Endothelial cell of umbilical vein (primary cell): Measurements from ENCODE around the gene CEMIP. TPM values are rescaled to one million over a fixed set of nuclear protein-coding genes. Genes with fewer than 3 reads are reported as not detected.

Experiments used
- BruUV-seq: library from RNA; stranded (reverse); fragments of 400-500 nt; replicated peaks from 2 replicates; lab custom pipeline; 2021; lab: Mats Ljungman, UMichigan
- CTCF ChIA-PET: fragments of 300-600, 350-600 bp; sonication (Branson Sonifier 250); formaldehyde crosslinking; loops from one replicate; lab custom pipeline; 2021; ENCODE audit warnings: antibody characterized with exemption, inconsistent platforms; lab: Charles Lee
- POLR2A ChIA-PET: fragments of 300-600, 350-600 bp; sonication (Branson Sonifier 250); formaldehyde crosslinking; loops from one replicate; lab custom pipeline; 2021; ENCODE audit warnings: antibody characterized with exemption, inconsistent platforms; lab: Charles Lee
- DNase-seq: peaks from one replicate; pipeline ENCODE4 v3.0.0-alpha.2; 2011; ENCODE audit warnings: low read depth, low spot score
- FAIRE-seq: peaks from 2 replicates; lab custom pipeline; 2011; peaks lifted over from hg19 to GRCh38; lab: Jason Lieb, UNC
- H2AFZ ChIP-seq: 2 replicates; pipeline ENCODE4 v1.6.0; 2012; ENCODE audit warnings: low read depth, low read length, control low read depth, inconsistent platforms
- H3K27ac ChIP-seq: 2 replicates; pipeline ENCODE4 v1.5.1; 2011; ENCODE audit warnings: low read depth, mild to moderate bottlenecking, control low read depth, low read length, moderate library complexity; ENCODE audit not compliant: insufficient read depth
- H3K27me3 ChIP-seq, 2 experiments: 2 replicates each; pipeline versions ENCODE4 v1.6.0 to v1.6.1; 2011; ENCODE audit warnings: low read length in 2 of 2, mixed read lengths in 1 of 2; ENCODE audit not compliant: control insufficient read depth in 2 of 2, insufficient read depth in 2 of 2
- H3K36me3 ChIP-seq, 2 experiments: 2 replicates in 1 of 2; 3 replicates in 1 of 2; pipeline ENCODE4 v1.5.1; 2011; ENCODE audit warnings: low read length in 2 of 2, mild to moderate bottlenecking in 1 of 2, moderate library complexity in 1 of 2; ENCODE audit not compliant: control insufficient read depth in 2 of 2, insufficient read depth in 2 of 2; ENCODE audit errors: extremely low read depth in 1 of 2
- H3K4me1 ChIP-seq: 3 replicates; pipeline ENCODE4 v1.5.1; 2011; ENCODE audit warnings: mild to moderate bottlenecking, low read length; ENCODE audit not compliant: control insufficient read depth, insufficient read depth; ENCODE audit errors: extremely low read depth
- H3K4me2 ChIP-seq: 2 replicates; pipeline ENCODE4 v1.6.1; 2011; ENCODE audit warnings: low read length, control low read depth, mixed read lengths; ENCODE audit not compliant: insufficient read depth
- H3K4me3 ChIP-seq, 3 experiments: fragments of 200-600 bp in 1 of 3; sonication (generic), shearing (Covaris generic) in 1 of 3; replicated peaks in 1 of 3; 2 replicates each; pipeline ENCODE4 v1.5.1; 2011 to 2016; ENCODE audit warnings: control low read depth in 3 of 3, low read length in 3 of 3, mild to moderate bottlenecking in 2 of 3, inconsistent platforms in 1 of 3, low read depth in 1 of 3, moderate library complexity in 1 of 3; ENCODE audit not compliant: insufficient read depth in 1 of 3
- H3K79me2 ChIP-seq: 2 replicates; pipeline ENCODE4 v1.6.0; 2012; ENCODE audit warnings: low read length, inconsistent platforms; ENCODE audit not compliant: control insufficient read depth, insufficient read depth
- H3K9ac ChIP-seq: replicated peaks from 2 replicates; pipeline ENCODE3; 2011; ENCODE audit warnings: low read length, control low read depth; ENCODE audit not compliant: insufficient read depth; ENCODE audit errors: extremely low read depth
- H3K9me1 ChIP-seq: replicated peaks from 3 replicates; pipeline ENCODE4 v1.6.0; 2011; ENCODE audit warnings: mild to moderate bottlenecking, low read length; ENCODE audit not compliant: control insufficient read depth, insufficient read depth; ENCODE audit errors: extremely low read depth
- H3K9me3 ChIP-seq: replicated peaks from 2 replicates; pipeline ENCODE4 v1.5.1; 2012; ENCODE audit warnings: low read length, inconsistent platforms; ENCODE audit not compliant: control insufficient read depth, insufficient read depth
- H4K20me1 ChIP-seq: replicated peaks from 2 replicates; pipeline ENCODE3; 2011; ENCODE audit warnings: mild to moderate bottlenecking, low read length; ENCODE audit not compliant: control insufficient read depth, insufficient read depth; ENCODE audit errors: extremely low read depth
- EZH2 ChIP-seq: IDR thresholded peaks from 2 replicates; pipeline ENCODE4 v1.6.1; 2012; ENCODE audit warnings: borderline replicate concordance, low read depth, mild to moderate bottlenecking, moderate library complexity, low read length, inconsistent platforms; ENCODE audit not compliant: severe bottlenecking
- FOS ChIP-seq: IDR thresholded peaks from 2 replicates; pipeline ENCODE4 v1.6.1; 2011; ENCODE audit warnings: mild to moderate bottlenecking, low read length, moderate library complexity, borderline replicate concordance; ENCODE audit not compliant: insufficient read depth
- GATA2 ChIP-seq: IDR thresholded peaks from 2 replicates; pipeline ENCODE4 v1.7.0; 2011; ENCODE audit warnings: low read depth, mild to moderate bottlenecking, moderate library complexity, mixed read lengths, low read length; ENCODE audit not compliant: insufficient read length, insufficient read depth
- JUN ChIP-seq: IDR thresholded peaks from 2 replicates; pipeline ENCODE4 v1.6.1; 2011; ENCODE audit warnings: borderline replicate concordance, low read depth; ENCODE audit not compliant: insufficient read length, insufficient read depth
- MYC ChIP-seq: IDR thresholded peaks from one replicate; pipeline ENCODE4 v1.6.1; 2011; ENCODE audit warnings: mild to moderate bottlenecking, low read depth, low read length
- POLR2A ChIP-seq: IDR thresholded peaks from 2 replicates; pipeline ENCODE4 v1.6.1; 2012; ENCODE audit warnings: low read depth, mild to moderate bottlenecking, control low read depth, low read length
- POLR2AphosphoS5 ChIP-seq: IDR thresholded peaks from 2 replicates; pipeline ENCODE4 v1.6.1; 2012; ENCODE audit warnings: low read depth, mild to moderate bottlenecking, control low read depth, low read length, moderate library complexity; ENCODE audit not compliant: insufficient read depth
- dilution Hi-C: fragments of 300-500 bp; cut with MboI; formaldehyde crosslinking; loops from one replicate; pipeline ENCODE4 v1.15.0; 2019; ENCODE audit warnings: low sequenced_read_pairs; ENCODE audit not compliant: extremely low pct_ligation_motif_present
- intact Hi-C: fragments of 100-400 bp; cut with micrococcal nuclease; formaldehyde crosslinking; loops from one replicate; pipeline ENCODE4 v1.10.0; 2022
- polyA plus RNA-seq, 4 experiments: library from polyadenylated mRNA; depleted of rRNA in 3 of 4; stranded (reverse) in 3 of 4; unstranded in 1 of 4; fragments of >200 nt; gene quantifications; 2 replicates each; pipeline versions ENCODE4 v1.2.1 to v1.2.3, GENCODE V29; 2011 to 2012; ENCODE audit warnings: missing spikeins in 1 of 4
- total RNA-seq: library from RNA; stranded (reverse); gene quantifications from 2 replicates; pipeline ENCODE4 v1.2.3, GENCODE V29; 2021
- TF ChIP-seq, protein P1 (sequence below), 2 donors: IDR thresholded peaks; 1 replicate in 1 of 2; 2 replicates in 1 of 2; pipeline ENCODE4 v1.5.1; 2011; ENCODE audit warnings: low read length in 2 of 2, mild to moderate bottlenecking in 2 of 2, moderate library complexity in 2 of 2, control low read depth in 1 of 2, inconsistent platforms in 1 of 2, low read depth in 1 of 2; ENCODE audit not compliant: insufficient read depth in 1 of 2; ENCODE audit errors: extremely low read depth in 1 of 2
- TF ChIP-seq, protein P2 (sequence below): IDR thresholded peaks from 2 replicates; pipeline ENCODE4 v1.6.1; 2011; ENCODE audit not compliant: insufficient read depth, insufficient read length

Gene CEMIP
- total and polyA plus RNA-seq, 2 donors (not counting 3 experiments of a cell fraction or from before 2014, with no cell fraction given): 0.01 TPM; not detected in 1

DNA sequence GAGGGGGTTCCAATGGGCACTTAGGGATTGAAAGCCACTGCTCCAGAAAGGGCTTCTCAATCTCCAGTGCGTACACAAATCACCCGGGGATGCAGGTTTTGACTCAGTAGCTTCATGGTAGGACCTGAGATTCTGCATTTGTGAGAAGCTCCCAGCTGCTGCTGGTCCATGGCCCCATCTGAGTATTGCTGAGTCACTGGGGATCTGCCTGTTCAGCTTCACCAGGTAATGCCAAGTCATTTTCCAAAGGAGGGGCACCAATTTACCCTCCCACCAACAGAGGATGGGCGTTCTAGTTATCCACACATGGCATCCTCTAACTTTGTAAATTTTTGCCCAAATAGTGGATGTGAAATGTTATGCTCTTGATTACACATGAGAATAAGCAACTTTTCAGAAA lies 12.9 kb upstream of the CEMIP start:
- Histone ChIP-seq H3K27me3 (no peaks in the 10 kb centered on the region), H3K4me1 (no peaks in the 10 kb centered on the region), H2AFZ (no peak overlapping the region), H3K9me3 (no peaks in the 10 kb centered on the region), H3K9ac (no peak overlapping the region), H3K36me3 (no peaks in the 10 kb centered on the region), H3K79me2 (no peaks in the 10 kb centered on the region), H3K4me3 (no peak overlapping the region), H3K27ac (no peak overlapping the region), H3K9me1 (no peaks in the 10 kb centered on the region), H4K20me1 (no peaks in the 10 kb centered on the region), H3K4me2 (no peak overlapping the region)
- dilution Hi-C loops (no loop called here), intact Hi-C loops (no loop called here)
- ChIA-PET CTCF (interaction anchor here (5.4 kb wide), 1 partner anchor 10 kb away, joined by 45 read pairs; no protein-coding TSS in a partner anchor), POLR2A (no interaction called here)
- no peak for DNase-seq
- TF ChIP-seq, protein P1, sequence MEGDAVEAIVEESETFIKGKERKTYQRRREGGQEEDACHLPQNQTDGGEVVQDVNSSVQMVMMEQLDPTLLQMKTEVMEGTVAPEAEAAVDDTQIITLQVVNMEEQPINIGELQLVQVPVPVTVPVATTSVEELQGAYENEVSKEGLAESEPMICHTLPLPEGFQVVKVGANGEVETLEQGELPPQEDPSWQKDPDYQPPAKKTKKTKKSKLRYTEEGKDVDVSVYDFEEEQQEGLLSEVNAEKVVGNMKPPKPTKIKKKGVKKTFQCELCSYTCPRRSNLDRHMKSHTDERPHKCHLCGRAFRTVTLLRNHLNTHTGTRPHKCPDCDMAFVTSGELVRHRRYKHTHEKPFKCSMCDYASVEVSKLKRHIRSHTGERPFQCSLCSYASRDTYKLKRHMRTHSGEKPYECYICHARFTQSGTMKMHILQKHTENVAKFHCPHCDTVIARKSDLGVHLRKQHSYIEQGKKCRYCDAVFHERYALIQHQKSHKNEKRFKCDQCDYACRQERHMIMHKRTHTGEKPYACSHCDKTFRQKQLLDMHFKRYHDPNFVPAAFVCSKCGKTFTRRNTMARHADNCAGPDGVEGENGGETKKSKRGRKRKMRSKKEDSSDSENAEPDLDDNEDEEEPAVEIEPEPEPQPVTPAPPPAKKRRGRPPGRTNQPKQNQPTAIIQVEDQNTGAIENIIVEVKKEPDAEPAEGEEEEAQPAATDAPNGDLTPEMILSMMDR (IDR thresholded peaks at IDR 0.05; ENCODE audit: extremely low read depth in 1 of 2, insufficient read depth in 1 of 2, low read depth in 1 of 2, low read length in 2 of 2): no peak
- TF ChIP-seq POLR2AphosphoS5 (no peak), MYC (no peak), POLR2A (no peak), JUN (no peak), EZH2 (no peak), GATA2 (no peak), FOS (no peak)
- TF ChIP-seq, protein P2, sequence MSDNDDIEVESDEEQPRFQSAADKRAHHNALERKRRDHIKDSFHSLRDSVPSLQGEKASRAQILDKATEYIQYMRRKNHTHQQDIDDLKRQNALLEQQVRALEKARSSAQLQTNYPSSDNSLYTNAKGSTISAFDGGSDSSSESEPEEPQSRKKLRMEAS: no peak
- BruUV-seq: no TSS peak
- no peak for FAIRE-seq
